ENCODE results near the gene ATG10. TPM values are rescaled to one million over a fixed set of nuclear protein-coding genes. Genes with fewer than 3 reads are reported as not detected.
"Not testable (repeated sequence)": the region's sequence is repeated elsewhere in the genome, so short reads cannot be mapped to it uniquely, and the experiment has no call there.

The ATG10 gene
- total and polyA plus RNA-seq, 2 of the 8 experiments (the other 6 are each of a cell fraction or from before 2014, with no cell fraction given) = 3.7 to 8.8 TPM

- no peak for TF ChIP-seq SIX5 (IDR thresholded peaks at IDR 0.05; ENCODE audit: low read depth, low read length)
These were observed 32.7 kb downstream of the ATG10 start (continued) for GRCh38 chr5:82004511-82004910.

DNA sequence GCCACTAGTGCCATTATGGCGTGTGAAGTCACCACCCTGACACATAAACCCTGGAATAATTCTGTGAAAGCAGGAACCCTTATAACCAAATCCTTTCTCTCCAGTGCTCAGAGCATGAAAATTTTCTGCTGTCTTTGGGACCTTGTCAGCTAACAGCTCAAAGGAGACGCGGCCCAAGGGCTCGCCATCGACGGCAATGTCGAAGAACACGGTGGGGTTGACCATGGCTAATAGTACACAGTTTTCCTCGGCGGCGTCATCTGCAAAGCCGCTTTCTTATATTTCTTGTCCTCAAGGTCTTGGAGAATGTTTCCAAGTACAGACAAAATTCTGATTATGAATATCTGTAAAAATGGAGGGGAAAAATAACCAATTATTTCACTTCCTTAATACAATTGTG is 38.0 kb downstream of the ATG10 start:
- not testable (repeated sequence) for H3K27me3 ChIP-seq (replicated peaks in 1 of 4; ENCODE audit: control insufficient read depth in 3 of 4, extremely low read depth in 1 of 4, insufficient read depth in 3 of 4, low read length in 3 of 4)

More for the DNA sequence above, 38.0 kb downstream of the ATG10 start:
- H3K9me3 ChIP-seq (ENCODE audit: insufficient read depth in 2 of 2, low read depth in 1 of 2, low read length in 1 of 2); H2AFZ ChIP-seq (ENCODE audit: low read length); H3K36me3 ChIP-seq (ENCODE audit: control insufficient read depth in 2 of 4, insufficient read depth in 4 of 4, low read length in 3 of 4); H3K23ac ChIP-seq (ENCODE audit: insufficient read length); H3K4me2 ChIP-seq (ENCODE audit: insufficient read depth in 1 of 2, low read depth in 2 of 2, low read length in 2 of 2); DNase-seq (ENCODE audit: low read depth in 1 of 2, low spot score in 2 of 2); H3K18ac ChIP-seq (ENCODE audit: extremely low read depth, low read length); H2BK5ac ChIP-seq (ENCODE audit: low read depth, low read length); H2BK120ac ChIP-seq (replicated peaks; ENCODE audit: low read depth, low read length); H3K4ac ChIP-seq (replicated peaks; ENCODE audit: insufficient read length, low read depth, low read length); H3K14ac ChIP-seq (ENCODE audit: insufficient read length); H2BK12ac ChIP-seq (ENCODE audit: low read depth, low read length); H3K23me2 ChIP-seq (ENCODE audit: low read depth, low read length); H4K5ac ChIP-seq (ENCODE audit: insufficient read length, low read depth, low read length); H3K4me1 ChIP-seq (replicated peaks in 1 of 4; ENCODE audit: control insufficient read depth in 3 of 4, insufficient read depth in 4 of 4, low read length in 3 of 4); H3K79me1 ChIP-seq (ENCODE audit: low read depth, low read length); H3K9ac ChIP-seq (replicated peaks in 1 of 4; ENCODE audit: extremely low read depth in 1 of 4, low read depth in 3 of 4, low read length in 3 of 4); H4K8ac ChIP-seq (ENCODE audit: extremely low read depth, insufficient read depth, low read length); H4K20me1 ChIP-seq (replicated peaks in 1 of 2; ENCODE audit: control insufficient read depth in 1 of 2, insufficient read depth in 2 of 2, low read length in 2 of 2); H3K79me2 ChIP-seq (ENCODE audit: control insufficient read depth in 1 of 2, insufficient read depth in 2 of 2, low read length in 2 of 2); H2BK15ac ChIP-seq (ENCODE audit: low read length); H2BK20ac ChIP-seq (ENCODE audit: low read length); H3K27ac ChIP-seq (ENCODE audit: low read depth, low read length); H3K56ac ChIP-seq (replicated peaks; ENCODE audit: insufficient read length, low read depth, low read length); H4K91ac ChIP-seq (replicated peaks; ENCODE audit: insufficient read length, low read length); H2AK5ac ChIP-seq (ENCODE audit: low read depth, low read length); FAIRE-seq; POLR2A ChIA-PET (ENCODE audit: partially characterized antibody); H3K4me3 ChIP-seq (ENCODE audit: extremely low read depth in 1 of 4, insufficient read depth in 2 of 4, low read depth in 3 of 4, low read length in 4 of 4); CTCF ChIA-PET (ENCODE audit: partially characterized antibody): not testable (repeated sequence)
- 100% methylated on average over 6 of the region's 12 CpGs; no CpG with 5 or more reads in 1 of the 2 experiments for WGBS, 2 experiments (ENCODE audit: extremely low coverage in 1 of 2, insufficient coverage in 1 of 2, insufficient read length in 1 of 2, insufficient replicate concordance in 2 of 2, low coverage in 1 of 2, low lambda C conversion rate in 2 of 2, missing lambda C conversion rate in 1 of 2)

Data from H1 (cell line).